Measurements from ENCODE around the gene NHERF1. TPM values are rescaled to one million over a fixed set of nuclear protein-coding genes. Genes with fewer than 3 reads are reported as not detected.

Gene NHERF1
- total and polyA plus RNA-seq, 2 of the 13 experiments (the other 11 are each of a cell fraction or from before 2014, with no cell fraction given): 169 to 269 TPM

DNA sequence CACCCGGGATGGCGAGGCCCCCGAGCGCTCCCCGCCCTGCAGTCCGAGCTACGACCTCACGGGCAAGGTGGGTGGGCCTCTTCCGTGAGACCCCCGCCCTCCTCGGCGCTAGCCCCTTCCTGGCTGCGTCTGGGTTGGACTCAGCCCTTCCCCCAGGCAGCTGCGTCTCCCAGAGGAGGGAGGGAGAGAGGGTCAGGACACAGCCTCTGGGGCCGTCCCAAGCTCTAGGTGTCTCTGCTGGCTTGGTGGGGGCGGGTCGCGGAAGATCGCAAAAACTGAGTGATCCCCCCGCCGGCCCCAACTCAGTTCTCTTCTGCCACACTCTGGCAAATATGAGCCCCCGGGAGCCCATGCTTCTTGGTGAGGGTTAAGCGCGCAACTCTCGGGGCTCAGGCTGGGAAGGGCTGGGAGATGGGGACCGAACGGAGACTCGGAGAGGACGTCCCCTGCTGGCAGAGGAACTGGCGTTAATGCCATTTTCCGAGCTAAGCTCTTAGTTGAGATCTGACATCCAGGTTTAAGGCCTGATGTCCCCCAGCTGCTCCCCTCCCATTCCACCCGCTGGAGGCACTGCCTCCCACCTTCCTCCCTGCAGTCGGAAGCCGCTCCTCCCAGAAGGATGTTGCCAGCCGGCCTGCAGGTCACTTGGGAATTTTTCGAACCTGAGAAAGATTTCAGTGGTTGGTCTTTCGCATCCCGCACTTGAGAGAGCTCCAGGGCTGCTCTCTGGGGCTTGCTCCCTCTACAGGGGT, 11.0 kb upstream of the NHERF1 start (continued):
- TF ChIP-seq, protein P1, sequence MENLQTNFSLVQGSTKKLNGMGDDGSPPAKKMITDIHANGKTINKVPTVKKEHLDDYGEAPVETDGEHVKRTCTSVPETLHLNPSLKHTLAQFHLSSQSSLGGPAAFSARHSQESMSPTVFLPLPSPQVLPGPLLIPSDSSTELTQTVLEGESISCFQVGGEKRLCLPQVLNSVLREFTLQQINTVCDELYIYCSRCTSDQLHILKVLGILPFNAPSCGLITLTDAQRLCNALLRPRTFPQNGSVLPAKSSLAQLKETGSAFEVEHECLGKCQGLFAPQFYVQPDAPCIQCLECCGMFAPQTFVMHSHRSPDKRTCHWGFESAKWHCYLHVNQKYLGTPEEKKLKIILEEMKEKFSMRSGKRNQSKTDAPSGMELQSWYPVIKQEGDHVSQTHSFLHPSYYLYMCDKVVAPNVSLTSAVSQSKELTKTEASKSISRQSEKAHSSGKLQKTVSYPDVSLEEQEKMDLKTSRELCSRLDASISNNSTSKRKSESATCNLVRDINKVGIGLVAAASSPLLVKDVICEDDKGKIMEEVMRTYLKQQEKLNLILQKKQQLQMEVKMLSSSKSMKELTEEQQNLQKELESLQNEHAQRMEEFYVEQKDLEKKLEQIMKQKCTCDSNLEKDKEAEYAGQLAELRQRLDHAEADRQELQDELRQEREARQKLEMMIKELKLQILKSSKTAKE (CRISPR knock-in tag; IDR thresholded peaks at IDR 0.05; ENCODE audit: borderline replicate concordance): no peak
- no peak for TF ChIP-seq KMT2A (CRISPR knock-in tag; IDR thresholded peaks at IDR 0.05)
- no peak for TF ChIP-seq KDM6A (CRISPR knock-in tag; IDR thresholded peaks at IDR 0.05; ENCODE audit: low read depth)
- TF ChIP-seq ZNF451 (CRISPR knock-in tag; IDR thresholded peaks at IDR 0.05): no peak
- TF ChIP-seq ZNF256 (CRISPR knock-in tag; conservative IDR thresholded peaks at IDR 0.05): no peak
- no peak for TF ChIP-seq SP5 (CRISPR knock-in tag; IDR thresholded peaks at IDR 0.05; ENCODE audit: borderline replicate concordance, low read depth)
- TF ChIP-seq, protein P2, sequence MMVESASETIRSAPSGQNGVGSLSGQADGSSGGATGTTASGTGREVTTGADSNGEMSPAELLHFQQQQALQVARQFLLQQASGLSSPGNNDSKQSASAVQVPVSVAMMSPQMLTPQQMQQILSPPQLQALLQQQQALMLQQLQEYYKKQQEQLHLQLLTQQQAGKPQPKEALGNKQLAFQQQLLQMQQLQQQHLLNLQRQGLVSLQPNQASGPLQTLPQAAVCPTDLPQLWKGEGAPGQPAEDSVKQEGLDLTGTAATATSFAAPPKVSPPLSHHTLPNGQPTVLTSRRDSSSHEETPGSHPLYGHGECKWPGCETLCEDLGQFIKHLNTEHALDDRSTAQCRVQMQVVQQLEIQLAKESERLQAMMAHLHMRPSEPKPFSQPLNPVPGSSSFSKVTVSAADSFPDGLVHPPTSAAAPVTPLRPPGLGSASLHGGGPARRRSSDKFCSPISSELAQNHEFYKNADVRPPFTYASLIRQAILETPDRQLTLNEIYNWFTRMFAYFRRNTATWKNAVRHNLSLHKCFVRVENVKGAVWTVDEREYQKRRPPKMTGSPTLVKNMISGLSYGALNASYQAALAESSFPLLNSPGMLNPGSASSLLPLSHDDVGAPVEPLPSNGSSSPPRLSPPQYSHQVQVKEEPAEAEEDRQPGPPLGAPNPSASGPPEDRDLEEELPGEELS (CRISPR knock-in tag; IDR thresholded peaks at IDR 0.05): no peak; the same call in 1 of the 2 replicates
- TF ChIP-seq ZNF235 (CRISPR knock-in tag; IDR thresholded peaks at IDR 0.05; ENCODE audit: borderline replicate concordance): no peak
- no peak for TF ChIP-seq SIX4 (CRISPR knock-in tag; IDR thresholded peaks at IDR 0.05)
- TF ChIP-seq ZBTB8A (CRISPR knock-in tag; IDR thresholded peaks at IDR 0.05; ENCODE audit: borderline replicate concordance, low read depth): no peak
- no peak; the same call in 1 of the 2 replicates for TF ChIP-seq ARHGAP35 (CRISPR knock-in tag; IDR thresholded peaks at IDR 0.05; ENCODE audit: borderline replicate concordance)
- no peak for TF ChIP-seq YEATS4 (CRISPR knock-in tag; IDR thresholded peaks at IDR 0.05; ENCODE audit: borderline replicate concordance)
- 0 out of 2 replicates have a peak, but pooled peaks have one; percentile 49 for TF ChIP-seq AKAP8 (CRISPR knock-in tag; IDR thresholded peaks at IDR 0.05)
- TF ChIP-seq, protein P3, sequence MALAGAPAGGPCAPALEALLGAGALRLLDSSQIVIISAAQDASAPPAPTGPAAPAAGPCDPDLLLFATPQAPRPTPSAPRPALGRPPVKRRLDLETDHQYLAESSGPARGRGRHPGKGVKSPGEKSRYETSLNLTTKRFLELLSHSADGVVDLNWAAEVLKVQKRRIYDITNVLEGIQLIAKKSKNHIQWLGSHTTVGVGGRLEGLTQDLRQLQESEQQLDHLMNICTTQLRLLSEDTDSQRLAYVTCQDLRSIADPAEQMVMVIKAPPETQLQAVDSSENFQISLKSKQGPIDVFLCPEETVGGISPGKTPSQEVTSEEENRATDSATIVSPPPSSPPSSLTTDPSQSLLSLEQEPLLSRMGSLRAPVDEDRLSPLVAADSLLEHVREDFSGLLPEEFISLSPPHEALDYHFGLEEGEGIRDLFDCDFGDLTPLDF (CRISPR knock-in tag; IDR thresholded peaks at IDR 0.05): no peak
- TF ChIP-seq SRSF1 (optimal IDR thresholded peaks at IDR 0.05; ENCODE audit: low read depth, low read length): no peak
- TF ChIP-seq, protein P4, sequence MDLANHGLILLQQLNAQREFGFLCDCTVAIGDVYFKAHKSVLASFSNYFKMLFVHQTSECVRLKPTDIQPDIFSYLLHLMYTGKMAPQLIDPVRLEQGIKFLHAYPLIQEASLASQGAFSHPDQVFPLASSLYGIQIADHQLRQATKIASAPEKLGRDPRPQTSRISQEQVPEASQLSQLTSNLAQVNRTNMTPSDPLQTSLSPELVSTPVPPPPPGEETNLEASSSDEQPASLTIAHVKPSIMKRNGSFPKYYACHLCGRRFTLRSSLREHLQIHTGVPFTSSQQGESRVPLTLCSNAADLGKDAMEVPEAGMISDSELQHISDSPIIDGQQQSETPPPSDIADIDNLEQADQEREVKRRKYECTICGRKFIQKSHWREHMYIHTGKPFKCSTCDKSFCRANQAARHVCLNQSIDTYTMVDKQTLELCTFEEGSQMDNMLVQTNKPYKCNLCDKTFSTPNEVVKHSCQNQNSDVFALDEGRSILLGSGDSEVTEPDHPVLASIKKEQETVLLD (CRISPR knock-in tag; IDR thresholded peaks at IDR 0.05; ENCODE audit: low read depth): no peak
- no peak for TF ChIP-seq ZC3H4 (CRISPR knock-in tag; IDR thresholded peaks at IDR 0.05; ENCODE audit: borderline replicate concordance)
- TF ChIP-seq, protein P5, sequence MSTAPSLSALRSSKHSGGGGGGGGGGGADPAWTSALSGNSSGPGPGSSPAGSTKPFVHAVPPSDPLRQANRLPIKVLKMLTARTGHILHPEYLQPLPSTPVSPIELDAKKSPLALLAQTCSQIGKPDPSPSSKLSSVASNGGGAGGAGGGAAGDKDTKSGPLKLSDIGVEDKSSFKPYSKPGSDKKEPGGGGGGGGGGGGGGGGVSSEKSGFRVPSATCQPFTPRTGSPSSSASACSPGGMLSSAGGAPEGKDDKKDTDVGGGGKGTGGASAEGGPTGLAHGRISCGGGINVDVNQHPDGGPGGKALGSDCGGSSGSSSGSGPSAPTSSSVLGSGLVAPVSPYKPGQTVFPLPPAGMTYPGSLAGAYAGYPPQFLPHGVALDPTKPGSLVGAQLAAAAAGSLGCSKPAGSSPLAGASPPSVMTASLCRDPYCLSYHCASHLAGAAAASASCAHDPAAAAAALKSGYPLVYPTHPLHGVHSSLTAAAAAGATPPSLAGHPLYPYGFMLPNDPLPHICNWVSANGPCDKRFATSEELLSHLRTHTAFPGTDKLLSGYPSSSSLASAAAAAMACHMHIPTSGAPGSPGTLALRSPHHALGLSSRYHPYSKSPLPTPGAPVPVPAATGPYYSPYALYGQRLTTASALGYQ (CRISPR knock-in tag; IDR thresholded peaks at IDR 0.05): no peak
- TF ChIP-seq GABPA (IDR thresholded peaks at IDR 0.05; ENCODE audit: low read depth, low read length): no peak
- no peak for TF ChIP-seq GABPA (CRISPR knock-in tag; IDR thresholded peaks at IDR 0.05; ENCODE audit: low read depth)
- no peak for TF ChIP-seq LCORL (IDR thresholded peaks at IDR 0.05)
- TF ChIP-seq LCORL (CRISPR knock-in tag; IDR thresholded peaks at IDR 0.05): no peak
